Caco-2 (cell line): ENCODE measurements around the gene STAC2. TPM values are rescaled to one million over a fixed set of nuclear protein-coding genes. Genes with fewer than 3 reads are reported as not detected.

ENCODE experiments used
- BruUV-seq: library from RNA; stranded (reverse); fragments of 400-500 nt; replicated peaks from 2 replicates; lab custom pipeline; 2021; lab: Mats Ljungman, UMichigan
- CTCF ChIA-PET: fragments of 300-600 bp; sonication (Branson Sonifier 250); formaldehyde crosslinking; loops from one replicate; lab custom pipeline; 2022; ENCODE audit warnings: antibody characterized with exemption; lab: Charles Lee
- POLR2A ChIA-PET: fragments of 300-600 bp; sonication (Branson Sonifier 250); formaldehyde crosslinking; loops from one replicate; lab custom pipeline; 2022; ENCODE audit warnings: antibody characterized with exemption; lab: Charles Lee
- DNase-seq, 2 experiments: peaks; one replicate each; pipeline versions ENCODE4 v3.0.0 to v3.0.0-alpha.2; 2020 to 2022
- H3K27me3 ChIP-seq: replicated peaks from 2 replicates; pipeline ENCODE4 v1.6.0; 2011; ENCODE audit warnings: low read length; ENCODE audit not compliant: control insufficient read depth, insufficient read depth
- H3K36me3 ChIP-seq: 2 replicates; pipeline ENCODE4 v1.5.1; 2011; ENCODE audit warnings: low read length; ENCODE audit not compliant: control insufficient read depth, insufficient read depth
- H3K4me1 ChIP-seq: fragments of 250-450 bp; sonication (Bioruptor Pico); 2 replicates; pipeline ENCODE4 v1.5.1; 2020; ENCODE audit warnings: mild to moderate bottlenecking
- H3K4me3 ChIP-seq: 2 replicates; pipeline ENCODE4 v1.5.1; 2011; ENCODE audit warnings: low read depth, mild to moderate bottlenecking, control low read depth, low read length
- H3K9me3 ChIP-seq: fragments of 250-450 bp; sonication (Bioruptor Pico); 2 replicates; pipeline ENCODE4 v1.5.1; 2020; ENCODE audit warnings: mild to moderate bottlenecking, moderate library complexity
- H3K27ac Mint-ChIP-seq: one replicate; pipeline ENCODE4 v1.8.0; 2022; ENCODE audit warnings: mixed read lengths; ENCODE audit not compliant: unreplicated experiment
- H3K27me3 Mint-ChIP-seq: one replicate; pipeline ENCODE4 v1.8.0; 2022; ENCODE audit warnings: mixed read lengths; ENCODE audit not compliant: insufficient read depth, unreplicated experiment
- H3K36me3 Mint-ChIP-seq: one replicate; pipeline ENCODE4 v1.8.0; 2022; ENCODE audit warnings: mild to moderate bottlenecking, mixed read lengths; ENCODE audit not compliant: insufficient read depth, unreplicated experiment
- H3K4me1 Mint-ChIP-seq: one replicate; pipeline ENCODE4 v1.8.0; 2022; ENCODE audit warnings: low read depth, mixed read lengths; ENCODE audit not compliant: unreplicated experiment
- H3K4me3 Mint-ChIP-seq: one replicate; pipeline ENCODE4 v1.8.0; 2022; ENCODE audit warnings: mild to moderate bottlenecking, moderate library complexity, mixed read lengths; ENCODE audit not compliant: unreplicated experiment
- H3K9me3 Mint-ChIP-seq: one replicate; pipeline ENCODE4 v1.8.0; 2022; ENCODE audit warnings: mixed read lengths; ENCODE audit not compliant: unreplicated experiment
- intact Hi-C: fragments of 100-400 bp; cut with micrococcal nuclease; formaldehyde crosslinking; loops from one replicate; pipeline ENCODE4 v1.10.0; 2022; ENCODE audit not compliant: unreplicated experiment
- total RNA-seq: library from RNA; stranded (reverse); gene quantifications from 2 replicates; pipeline ENCODE4 v1.2.3, GENCODE V29; 2022
- TF ChIP-seq, protein P1 (sequence below), 2 experiments: fragments of 200-600 bp in 1 of 2; IDR thresholded peaks; 1 replicate in 1 of 2; 2 replicates in 1 of 2; pipeline versions ENCODE4 v1.5.1 to v1.8.0; 2011 to 2022; ENCODE audit warnings: antibody characterized with exemption in 1 of 2, control low read depth in 1 of 2, inconsistent platforms in 1 of 2, low read depth in 1 of 2, low read length in 1 of 2, mild to moderate bottlenecking in 1 of 2, moderate library complexity in 1 of 2; ENCODE audit not compliant: insufficient read depth in 1 of 2, severe bottlenecking in 1 of 2, unreplicated experiment in 1 of 2

The STAC2 gene
- total RNA-seq, 1 experiment from 2014 or later = 0.09 TPM

DNA sequence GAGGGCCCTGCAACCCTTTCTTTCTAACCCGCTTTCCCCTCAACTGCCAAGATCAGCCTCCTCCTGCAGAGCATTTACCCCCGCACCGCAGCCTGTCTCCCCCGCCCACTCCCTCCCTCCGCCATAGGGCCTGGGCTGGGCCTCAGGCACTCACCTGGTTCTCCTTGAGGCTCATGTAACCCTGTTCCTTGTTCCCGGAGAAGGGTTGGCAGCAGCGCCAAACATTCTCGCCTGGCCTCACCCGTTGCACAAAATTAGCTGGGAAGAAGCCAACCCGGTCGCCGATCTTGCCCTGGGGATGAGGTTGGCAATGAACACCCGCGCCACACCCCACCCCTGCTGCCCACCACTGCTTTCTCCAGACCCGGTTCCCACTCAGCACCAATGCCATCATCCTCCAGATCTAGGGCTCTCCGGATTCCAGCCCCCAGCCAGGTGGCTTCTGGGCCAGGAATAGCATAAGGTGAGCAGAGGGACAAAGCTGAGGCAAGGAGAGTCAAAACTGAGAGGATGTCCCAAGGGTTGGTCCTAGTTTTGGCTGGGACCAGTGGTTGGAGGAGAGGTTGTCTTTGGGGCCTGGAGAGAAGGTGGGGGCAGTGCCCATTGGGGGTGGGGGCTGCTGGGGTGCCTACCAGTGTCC lies 12.8 kb downstream of the STAC2 start:
- no TSS peak for BruUV-seq
- TF ChIP-seq, protein P1, sequence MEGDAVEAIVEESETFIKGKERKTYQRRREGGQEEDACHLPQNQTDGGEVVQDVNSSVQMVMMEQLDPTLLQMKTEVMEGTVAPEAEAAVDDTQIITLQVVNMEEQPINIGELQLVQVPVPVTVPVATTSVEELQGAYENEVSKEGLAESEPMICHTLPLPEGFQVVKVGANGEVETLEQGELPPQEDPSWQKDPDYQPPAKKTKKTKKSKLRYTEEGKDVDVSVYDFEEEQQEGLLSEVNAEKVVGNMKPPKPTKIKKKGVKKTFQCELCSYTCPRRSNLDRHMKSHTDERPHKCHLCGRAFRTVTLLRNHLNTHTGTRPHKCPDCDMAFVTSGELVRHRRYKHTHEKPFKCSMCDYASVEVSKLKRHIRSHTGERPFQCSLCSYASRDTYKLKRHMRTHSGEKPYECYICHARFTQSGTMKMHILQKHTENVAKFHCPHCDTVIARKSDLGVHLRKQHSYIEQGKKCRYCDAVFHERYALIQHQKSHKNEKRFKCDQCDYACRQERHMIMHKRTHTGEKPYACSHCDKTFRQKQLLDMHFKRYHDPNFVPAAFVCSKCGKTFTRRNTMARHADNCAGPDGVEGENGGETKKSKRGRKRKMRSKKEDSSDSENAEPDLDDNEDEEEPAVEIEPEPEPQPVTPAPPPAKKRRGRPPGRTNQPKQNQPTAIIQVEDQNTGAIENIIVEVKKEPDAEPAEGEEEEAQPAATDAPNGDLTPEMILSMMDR (IDR thresholded peaks at IDR 0.05; ENCODE audit: insufficient read depth in 1 of 2, low read depth in 1 of 2, low read length in 1 of 2, severe bottlenecking in 1 of 2, unreplicated experiment in 1 of 2) = no peak
- H3K27me3 ChIP-seq = no peaks in the 10 kb centered on the region
- DNase-seq = no peak
- ChIA-PET CTCF (interaction anchor here (1.4 kb wide), 1 partner anchor 27 kb away, joined by 3 read pairs; no protein-coding TSS in a partner anchor), POLR2A (no interaction called here)
- Mint-ChIP-seq H3K4me1 (no peaks in the 10 kb centered on the region), H3K9me3 (no peaks in the 10 kb centered on the region), H3K27ac (no peak overlapping the region), H3K27me3 (peaks cover 14% of the 10 kb centered on the region), H3K36me3 (no peaks in the 10 kb centered on the region), H3K4me3 (no peak overlapping the region)
- H3K36me3 ChIP-seq = no peaks in the 10 kb centered on the region
- no peak overlapping the region for H3K4me3 ChIP-seq
- intact Hi-C loops = no loop called here
- no peaks in the 10 kb centered on the region for H3K9me3 ChIP-seq
- no peaks in the 10 kb centered on the region for H3K4me1 ChIP-seq

GRCh38 chr17:39212195-39212810 lies 13.4 kb downstream of the STAC2 start:
- intact Hi-C loops = no loop called here
- Mint-ChIP-seq H3K4me1 (no peaks in the 10 kb centered on the region), H3K36me3 (no peaks in the 10 kb centered on the region), H3K27ac (no peak overlapping the region), H3K4me3 (no peak overlapping the region), H3K9me3 (no peaks in the 10 kb centered on the region), H3K27me3 (peaks cover 14% of the 10 kb centered on the region)
- TF ChIP-seq, protein P1 (IDR thresholded peaks at IDR 0.05; ENCODE audit: insufficient read depth in 1 of 2, low read depth in 1 of 2, low read length in 1 of 2, severe bottlenecking in 1 of 2, unreplicated experiment in 1 of 2) = no peak
- DNase-seq = no peak
- Histone ChIP-seq H3K9me3 (no peaks in the 10 kb centered on the region), H3K36me3 (no peaks in the 10 kb centered on the region), H3K4me3 (no peak overlapping the region), H3K4me1 (no peaks in the 10 kb centered on the region), H3K27me3 (no peaks in the 10 kb centered on the region)
- CTCF ChIA-PET = no interaction called here
- POLR2A ChIA-PET = no interaction called here
- no TSS peak for BruUV-seq

- no peak overlapping the region for H3K4me3 ChIP-seq
- H3K9me3 Mint-ChIP-seq = no peaks in the 10 kb centered on the region
- ChIA-PET POLR2A (no interaction called here), CTCF (interaction anchor here (1.2 to 6.6 kb wide), 2 partner anchors 27 to 37 kb away, joined by 3 to 123 read pairs; no protein-coding TSS in a partner anchor)
- H3K27me3 Mint-ChIP-seq = peaks cover 5% of the 10 kb centered on the region
- no peak for DNase-seq
- H3K4me1 Mint-ChIP-seq = no peaks in the 10 kb centered on the region
- H3K4me1 ChIP-seq = no peaks in the 10 kb centered on the region
- H3K36me3 ChIP-seq = no peaks in the 10 kb centered on the region
- intact Hi-C loops = no loop called here
- H3K27ac Mint-ChIP-seq = no peak overlapping the region
- H3K27me3 ChIP-seq = no peaks in the 10 kb centered on the region
- H3K4me3 Mint-ChIP-seq = no peak overlapping the region
- no peaks in the 10 kb centered on the region for H3K9me3 ChIP-seq
- BruUV-seq = no TSS peak
- H3K36me3 Mint-ChIP-seq = peaks cover 7% of the 10 kb centered on the region
- TF ChIP-seq, protein P1 (IDR thresholded peaks at IDR 0.05; ENCODE audit: insufficient read depth in 1 of 2, low read depth in 1 of 2, low read length in 1 of 2, severe bottlenecking in 1 of 2, unreplicated experiment in 1 of 2) = no peak
Measured at GRCh38 chr17:39210093-39210434, 15.7 kb downstream of the STAC2 start.
